HG03571 (cell line): ENCODE results near the gene BRDT.
"Not testable (repeated sequence)": the region's sequence is repeated elsewhere in the genome, so short reads cannot be mapped to it uniquely, and the experiment has no call there.

ENCODE experiments used
- ATAC-seq: cut with Tn5 transposase; IDR thresholded peaks from one replicate; pipeline ENCODE4 v1.9.1; 2021; ENCODE audit not compliant: unreplicated experiment

Gene BRDT

GRCh38 chr1:91981996-91982609, 32.9 kb downstream of the BRDT start:
- ATAC-seq, result no peak

GRCh38 chr1:91993256-91993655, 44.1 kb downstream of the BRDT start:
- ATAC-seq, result no peak

- ATAC-seq, result no peak
These were observed 48.5 kb downstream of the BRDT start for GRCh38 chr1:91997607-91998195.

GRCh38 chr1:92004129-92004528, 54.9 kb downstream of the BRDT start:
- ATAC-seq, result no peak

- ATAC-seq, result no peak
These were observed 64.7 kb downstream of the BRDT start for GRCh38 chr1:92013923-92014322.

- no peak for ATAC-seq
These were observed 67.6 kb downstream of the BRDT start for GRCh38 chr1:92016720-92017316.

- no peak for ATAC-seq
These were observed 68.5 kb downstream of the BRDT start for GRCh38 chr1:92017656-92018055.

- not testable (repeated sequence) for ATAC-seq
These were observed 76.8 kb downstream of the BRDT start for GRCh38 chr1:92026042-92026441.

GRCh38 chr1:92026806-92027205, 77.6 kb downstream of the BRDT start:
- ATAC-seq, result no peak

GRCh38 chr1:92029241-92029922, 80.2 kb downstream of the BRDT start:
- no peak for ATAC-seq

GRCh38 chr1:92030656-92031107, 81.5 kb downstream of the BRDT start:
- ATAC-seq, result no peak

GRCh38 chr1:92031281-92032110, 82.3 kb downstream of the BRDT start:
- no peak for ATAC-seq

- no peak for ATAC-seq
These were observed 88.2 kb downstream of the BRDT start for GRCh38 chr1:92037400-92037799.

GRCh38 chr1:92038695-92039346, 89.6 kb downstream of the BRDT start:
- ATAC-seq, result no peak

- no peak for ATAC-seq
These were observed 91.8 kb downstream of the BRDT start for GRCh38 chr1:92040971-92041370.

- ATAC-seq, result no peak
These were observed 94.4 kb downstream of the BRDT start for GRCh38 chr1:92043621-92044020.

- no peak for ATAC-seq
These were observed 96.7 kb downstream of the BRDT start for GRCh38 chr1:92045766-92046495.

- ATAC-seq, result no peak
These were observed 102.7 kb downstream of the BRDT start for GRCh38 chr1:92051948-92052347.
